Fibroblast of skin of left biceps (primary cell): Measurements from ENCODE around the gene MEA1.
"Not testable (repeated sequence)": the region's sequence is repeated elsewhere in the genome, so short reads cannot be mapped to it uniquely, and the experiment has no call there.

ENCODE experiments used
- DNase-seq, 2 experiments: peaks; one replicate each; pipeline ENCODE4 v3.0.0-alpha.2; 2013; ENCODE audit warnings: low read depth in 2 of 2

The MEA1 gene

GRCh38 chr6:43009124-43009523, 4.6 kb downstream of the MEA1 start:
- no peak for DNase-seq

DNA sequence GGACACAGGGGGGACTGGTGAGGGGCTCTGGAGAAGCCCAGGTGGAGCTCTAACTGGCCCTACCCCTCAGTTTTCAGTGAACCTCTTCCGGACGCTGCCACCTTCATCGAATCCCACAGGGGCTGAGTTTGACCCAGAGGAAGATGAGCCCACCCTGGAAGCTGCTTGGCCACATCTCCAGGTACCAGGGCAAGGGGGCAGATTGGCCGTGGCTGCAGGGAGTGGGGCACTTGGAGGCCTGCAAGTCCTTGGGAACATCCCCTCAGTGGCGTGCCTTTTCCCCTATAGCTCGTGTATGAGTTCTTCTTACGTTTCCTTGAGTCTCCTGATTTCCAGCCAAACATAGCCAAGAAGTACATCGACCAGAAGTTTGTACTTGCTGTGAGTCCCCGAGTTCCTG, 6.6 kb downstream of the MEA1 start:
- DNase-seq, result no peak

GRCh38 chr6:43006251-43006650, 7.5 kb downstream of the MEA1 start:
- DNase-seq, result no peak

DNA sequence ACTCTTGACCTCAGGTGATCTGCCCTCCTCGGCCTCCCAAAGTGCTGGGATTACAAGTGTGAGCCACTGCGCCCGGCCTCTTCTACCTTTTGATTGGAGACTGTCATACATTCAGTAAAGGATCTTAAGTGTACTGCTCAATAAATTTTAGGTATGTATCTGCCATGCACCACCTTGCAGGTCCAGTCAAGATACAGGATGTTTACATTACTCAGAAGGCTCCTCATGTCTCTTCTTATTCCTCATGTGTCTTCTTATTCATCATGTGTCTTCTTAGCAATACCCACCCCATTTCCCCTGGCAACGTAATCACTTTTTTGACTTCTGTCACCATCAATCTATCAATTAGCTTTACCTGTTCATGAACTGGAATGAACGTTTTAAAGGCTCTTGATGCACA, 7.9 kb downstream of the MEA1 start:
- DNase-seq, result no peak

DNA sequence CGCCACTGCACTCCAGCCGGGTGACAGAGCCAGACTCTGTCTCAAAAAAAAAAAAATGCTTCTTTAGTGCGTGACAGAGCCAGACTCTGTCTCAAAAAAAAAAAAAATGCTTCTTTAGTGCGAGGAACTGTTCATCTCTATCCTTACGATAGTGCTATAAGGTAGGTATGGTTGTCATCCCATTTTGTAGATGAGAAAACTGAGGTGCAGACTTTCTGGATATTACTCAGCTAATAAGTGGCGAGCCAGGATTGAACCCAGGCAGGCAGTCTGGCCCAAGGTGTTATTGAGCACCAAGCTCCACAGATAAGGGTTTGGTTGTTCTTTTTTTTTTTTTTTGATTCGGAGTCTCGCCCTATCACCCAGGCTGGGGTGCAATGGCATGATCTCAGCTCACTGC, 11.9 kb downstream of the MEA1 start:
- no peak for DNase-seq

- not testable (repeated sequence) for DNase-seq
Measured at GRCh38 chr6:42998205-42998604, 15.5 kb downstream of the MEA1 start.

DNA sequence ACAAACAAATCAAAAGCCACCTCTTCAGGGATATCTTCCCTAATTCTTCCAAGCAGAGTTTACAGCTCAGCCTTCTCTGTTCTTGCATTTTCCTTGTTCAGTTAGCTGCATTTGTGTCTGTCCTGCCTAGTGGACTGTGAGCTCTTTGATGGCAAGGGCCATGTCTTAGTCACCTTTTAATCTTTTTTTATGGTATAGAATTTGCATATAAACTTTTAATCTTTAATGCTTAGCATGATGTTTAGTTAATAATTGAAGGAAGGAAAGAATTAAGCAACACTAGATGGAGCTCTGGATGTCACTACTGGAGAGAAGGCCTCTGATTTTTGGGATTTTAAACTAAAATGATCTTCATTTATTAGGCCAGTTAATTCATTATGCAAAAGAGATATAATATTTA, 17.2 kb downstream of the MEA1 start:
- DNase-seq, result no peak

DNA sequence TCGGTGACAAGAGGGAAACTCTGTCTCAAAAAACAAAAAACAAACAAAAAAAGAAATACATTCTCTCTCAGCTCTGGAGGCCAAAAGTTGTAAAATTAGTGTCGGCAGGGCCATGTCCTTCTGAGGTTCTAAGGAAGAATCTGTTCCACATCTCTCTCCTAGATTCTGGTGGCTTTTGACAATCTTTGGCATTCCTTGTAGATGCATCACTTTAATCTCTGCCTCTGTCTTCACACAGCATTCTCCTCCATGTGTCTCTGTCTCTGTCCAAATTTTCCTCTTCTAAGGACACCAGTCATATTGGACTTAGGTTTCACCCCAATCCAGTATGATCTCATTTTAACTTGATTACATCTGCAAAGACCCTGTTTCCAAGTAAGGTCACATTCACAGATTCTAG, 20.3 kb downstream of the MEA1 start:
- no peak for DNase-seq

DNA sequence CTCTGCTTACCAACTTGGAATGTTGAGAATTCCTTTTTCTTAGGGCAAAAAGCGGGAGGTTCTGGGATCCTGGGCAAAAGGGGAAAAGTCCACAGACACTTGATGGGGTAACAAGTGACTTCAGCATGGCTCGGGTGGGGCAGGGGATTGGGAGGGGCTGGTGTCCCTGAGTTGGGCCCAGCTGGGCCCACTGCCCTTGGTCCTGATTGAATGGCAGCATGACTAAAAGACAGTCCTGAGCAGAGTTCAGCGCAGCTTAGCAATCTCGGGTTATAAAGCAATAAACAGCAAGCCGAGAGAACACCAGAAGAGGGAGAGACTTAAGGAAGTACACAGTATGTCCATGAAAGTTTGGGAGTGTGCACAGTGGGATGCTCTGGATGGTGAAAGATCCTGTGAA, 23.8 kb downstream of the MEA1 start:
- DNase-seq, result no peak

DNA sequence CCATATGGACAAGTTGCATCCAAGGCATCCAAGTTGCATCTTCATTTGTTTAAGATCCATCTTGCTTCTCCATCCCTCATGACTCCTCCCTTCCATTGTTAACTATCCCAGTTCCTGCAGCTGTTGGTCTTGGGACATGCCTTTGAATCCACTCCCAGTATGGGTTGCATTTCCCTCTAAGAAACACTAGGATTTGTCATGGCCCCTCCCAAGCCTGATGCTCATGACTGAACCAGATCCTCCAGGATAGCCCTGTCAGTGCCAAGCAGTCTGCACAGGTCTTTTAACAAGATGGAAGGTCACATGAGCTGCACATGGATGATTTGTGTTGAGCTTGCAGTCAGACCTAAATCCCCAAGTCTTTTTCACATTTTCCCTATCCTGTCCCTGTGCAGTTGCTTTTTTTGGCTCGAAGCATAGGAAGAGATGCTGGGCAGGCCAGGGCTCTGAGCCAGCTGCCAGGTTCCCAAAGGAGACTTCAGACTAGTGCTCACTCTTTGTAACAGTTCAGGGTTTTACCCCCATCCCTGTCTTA, 25.2 kb downstream of the MEA1 start:
- DNase-seq, result no peak

DNA sequence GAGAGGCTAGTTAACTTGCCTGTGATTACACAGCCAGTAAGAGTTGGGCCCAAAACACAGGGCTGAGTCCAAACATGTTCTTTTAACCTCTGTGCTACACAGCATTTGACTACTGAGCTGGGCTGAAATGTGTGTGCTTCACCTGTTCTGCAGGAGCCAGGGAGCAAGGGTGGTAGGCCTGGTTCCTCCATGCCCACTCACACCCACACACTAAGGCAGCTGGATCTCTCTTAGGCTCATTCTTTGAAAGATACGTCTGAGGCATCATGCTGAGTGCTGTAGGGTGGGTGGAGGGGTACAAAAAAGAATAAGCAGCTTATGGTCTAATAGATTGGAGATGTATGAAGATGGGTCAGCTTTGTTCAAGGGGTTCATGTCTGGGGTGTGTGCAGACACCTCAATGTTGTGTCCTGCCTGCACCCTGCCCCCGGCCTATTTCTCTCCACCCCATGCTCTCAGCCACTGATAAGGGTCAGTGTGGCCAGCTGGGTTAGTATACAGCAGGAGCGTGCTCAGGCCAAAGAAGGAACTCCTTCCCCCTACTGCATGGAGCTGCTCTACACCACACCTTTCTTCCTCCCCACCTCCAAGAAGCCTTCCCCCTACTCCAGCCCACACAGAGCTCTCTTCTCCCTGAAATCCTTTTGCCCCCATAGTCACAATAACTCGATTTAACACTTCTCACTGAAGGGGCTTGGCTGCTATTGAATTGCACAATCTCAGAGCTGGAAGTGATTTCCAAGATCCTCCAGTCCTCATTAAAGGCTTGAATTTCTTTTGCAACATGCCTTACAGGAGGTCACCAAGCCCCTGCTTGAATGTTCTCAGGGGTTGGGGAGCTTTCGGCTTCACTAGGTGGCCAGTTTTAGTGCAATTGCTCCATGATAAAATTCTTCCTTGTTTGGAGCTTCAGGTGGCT, 26.0 kb downstream of the MEA1 start:
- DNase-seq, result no peak

- no peak for DNase-seq
Measured at GRCh38 chr6:42984924-42985475, 28.7 kb downstream of the MEA1 start.

DNA sequence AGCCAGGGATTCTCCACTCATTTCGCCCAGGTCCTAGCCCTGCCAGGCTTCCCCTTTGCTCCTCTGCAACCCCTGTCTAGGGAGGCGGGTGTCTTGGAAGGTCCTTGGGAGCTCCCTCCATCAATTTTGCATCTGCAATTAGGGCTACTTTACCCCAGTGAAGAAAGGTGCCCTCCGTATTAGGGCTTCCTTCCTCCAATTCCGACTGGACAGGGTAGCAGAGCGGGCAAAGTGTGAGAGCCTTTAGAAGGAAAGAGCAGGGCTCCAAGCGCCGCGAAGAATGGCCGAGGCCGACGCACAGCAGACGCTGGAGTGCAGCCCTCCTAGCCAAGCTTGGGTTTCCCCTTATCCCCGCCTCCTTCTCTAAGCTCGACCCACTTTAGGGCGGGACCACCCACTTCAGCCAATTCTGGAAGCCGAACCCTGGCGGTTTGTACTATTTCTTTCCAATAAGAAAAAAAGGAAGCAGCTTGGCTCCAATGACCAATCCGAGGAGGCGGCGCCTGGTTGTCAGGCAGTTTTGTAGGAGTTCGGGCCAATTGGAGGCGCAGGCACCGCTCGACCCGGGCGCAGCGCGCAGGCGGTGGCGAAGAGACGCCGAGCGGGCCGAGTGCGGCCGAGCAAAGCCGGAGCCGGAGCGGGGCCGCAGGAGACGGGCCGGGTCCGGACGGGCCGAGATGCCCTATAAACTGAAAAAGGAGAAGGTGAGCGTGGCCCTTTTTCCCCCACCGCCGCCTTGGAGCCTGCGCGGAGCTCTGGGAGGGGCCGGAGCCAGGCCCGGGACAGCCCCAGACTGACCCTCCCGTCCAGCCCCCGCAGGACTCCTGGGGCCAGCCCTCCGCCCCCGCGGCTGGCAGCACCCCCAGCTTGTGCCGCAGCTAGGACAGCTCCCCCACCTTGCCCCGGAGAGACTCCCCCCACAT, 29.5 kb downstream of the MEA1 start, which contains the start of gene PPP2R5D:
TSS of gene PPP2R5D (plus strand) at position 570 of the 923 bp plus-strand sequence. CDS start at position 678, 108 bp downstream.
- DNase-seq, result peak; percentile 96 to 97

DNA sequence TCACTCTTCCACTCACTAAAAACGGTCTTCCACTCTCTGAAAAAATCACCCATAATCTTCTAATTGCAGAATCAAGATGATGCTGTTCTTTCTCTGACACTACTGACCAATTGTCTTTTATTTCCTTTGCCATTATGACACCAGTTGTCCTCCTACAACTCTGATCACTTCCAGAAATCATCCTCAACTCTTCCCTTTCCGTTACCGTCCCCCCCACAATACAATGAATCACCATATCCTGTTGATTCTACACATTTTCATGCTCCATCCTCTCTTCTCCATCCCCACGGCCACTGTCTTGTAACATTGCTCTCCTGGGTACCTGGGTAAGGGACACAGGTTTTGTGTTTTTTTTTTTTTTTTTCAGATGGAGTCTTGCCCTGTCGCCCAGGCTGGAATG, 31.9 kb downstream of the MEA1 start:
- DNase-seq, result no peak

- DNase-seq, result no peak
Measured at GRCh38 chr6:42979523-42980177, 34.1 kb downstream of the MEA1 start.

- DNase-seq, result peak; percentile 47 to 54
Measured at GRCh38 chr6:42978839-42979522, 34.8 kb downstream of the MEA1 start, which contains the start of gene PEX6. Gene PEX6, minus strand, starts transcription at chr6:42979181. Its CDS starts 31 bp downstream, at chr6:42979150.

DNA sequence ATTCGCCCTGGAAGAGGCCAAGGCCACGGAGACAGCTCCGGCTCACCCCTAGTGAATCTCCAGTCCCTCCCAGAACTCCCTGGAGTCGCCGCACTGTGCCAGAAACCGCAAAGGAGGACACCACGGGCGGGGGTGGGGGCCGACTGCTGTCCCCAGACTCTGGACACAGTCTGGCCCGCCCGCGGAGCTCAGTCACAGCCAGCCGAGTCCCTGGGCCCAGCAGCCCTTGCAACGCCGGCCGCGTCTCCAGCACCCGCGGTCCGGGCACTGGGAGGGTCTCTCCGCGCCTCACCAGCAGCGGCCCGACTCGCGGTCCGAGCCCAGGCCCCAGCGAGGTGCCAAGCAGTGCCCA, 35.3 kb downstream of the MEA1 start:
- DNase-seq, result no peak

GRCh38 chr6:42974919-42975505, 38.7 kb downstream of the MEA1 start:
- no peak for DNase-seq

- DNase-seq, result no peak
Measured at GRCh38 chr6:42973926-42974325, 39.8 kb downstream of the MEA1 start.

DNA sequence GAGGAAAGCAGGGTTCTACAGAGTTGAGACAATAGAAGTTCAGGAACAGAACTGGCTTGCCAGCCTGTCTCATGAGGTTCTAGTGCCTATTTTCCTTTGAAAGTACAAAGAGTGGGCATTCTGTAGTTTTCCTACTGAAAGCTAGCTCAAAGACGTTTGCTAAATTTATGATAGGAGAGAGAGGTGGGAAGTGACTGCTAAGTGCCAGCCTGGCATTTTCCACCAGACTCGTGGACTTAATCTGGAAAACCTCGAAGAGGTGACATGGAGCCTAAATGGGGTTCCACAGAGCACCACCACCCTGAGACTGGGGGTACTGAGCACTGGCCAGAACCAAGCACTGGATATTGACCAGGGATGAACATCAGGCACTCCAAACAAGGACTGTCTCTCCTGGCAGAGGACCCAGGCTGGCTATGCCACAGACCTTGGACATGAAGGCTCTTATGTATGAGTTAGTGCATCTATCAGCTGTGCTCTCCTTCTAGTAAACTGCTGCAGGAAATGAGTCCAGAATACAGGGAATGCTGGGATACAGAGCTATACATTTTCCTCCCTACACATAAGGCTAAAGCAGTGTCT, 41.9 kb downstream of the MEA1 start:
- DNase-seq, result no peak
